Measurements from ENCODE around the gene KLHL1.

GRCh38 chr13:70104481-70104880 lies 3.8 kb downstream of the KLHL1 start:
- no peak for TF ChIP-seq CTCF (tag by site-specific recombination; IDR thresholded peaks at IDR 0.05)
- no peak for TF ChIP-seq ZNF639 (tag by site-specific recombination; IDR thresholded peaks at IDR 0.05)
- no peak for TF ChIP-seq ZNF501 (tag by site-specific recombination; IDR thresholded peaks at IDR 0.05)
- no peak for TF ChIP-seq HOXA7 (CRISPR knock-in tag; IDR thresholded peaks at IDR 0.05; ENCODE audit: borderline replicate concordance)

Measured in HEK293 (cell line).